ENCODE data around the gene RCOR1.

Gene RCOR1

GRCh38 chr14:102699416-102700110, 107.1 kb downstream of the RCOR1 start:
- Histone ChIP-seq H2AFZ (ENCODE audit: low read length) (no peak overlapping the region), H3K27ac (ENCODE audit: low read depth, low read length, poor library complexity, severe bottlenecking) (no peak overlapping the region), H3K4me2 (ENCODE audit: low read length) (no peak overlapping the region), H3K36me3 (ENCODE audit: insufficient read depth, low read length) (peaks cover 31% of the 10 kb centered on the region), H3K4me3 (ENCODE audit: low read depth, low read length, poor library complexity, severe bottlenecking) (no peak overlapping the region), H3K9ac (ENCODE audit: low read length) (no peak overlapping the region), H3K9me2 (ENCODE audit: low read depth, low read length) (no peaks in the 10 kb centered on the region), H3K9me3 (ENCODE audit: low read length) (0 out of 2 replicates have a peak, but pooled peaks cover 2% of the 10 kb centered on the region), H4K20me1 (ENCODE audit: insufficient read depth, low read length) (no peaks in the 10 kb centered on the region), H3K4me1 (ENCODE audit: insufficient read depth, low read length, severe bottlenecking) (peaks cover 21% of the 10 kb centered on the region), H3K79me2 (ENCODE audit: insufficient read depth, low read length) (0 out of 2 replicates have a peak, but pooled peaks cover 7% of the 10 kb centered on the region), H3K27me3 (ENCODE audit: insufficient read depth, low read length) (no peaks in the 10 kb centered on the region), H3F3A (ENCODE audit: insufficient read depth, low read length) (no peaks in the 10 kb centered on the region)
- no peak for TF ChIP-seq EZH2 (IDR thresholded peaks at IDR 0.05; ENCODE audit: borderline replicate concordance, low read length)
- no peak for TF ChIP-seq CTCF (IDR thresholded peaks at IDR 0.05; ENCODE audit: low read length)

- Histone ChIP-seq H3K36me3 (ENCODE audit: insufficient read depth, low read length) (peaks cover 10% of the 10 kb centered on the region), H2AFZ (ENCODE audit: low read length) (no peak overlapping the region), H4K20me1 (ENCODE audit: insufficient read depth, low read length) (no peaks in the 10 kb centered on the region), H3K4me3 (ENCODE audit: low read depth, low read length, poor library complexity, severe bottlenecking) (no peak overlapping the region), H3F3A (ENCODE audit: insufficient read depth, low read length) (no peaks in the 10 kb centered on the region), H3K79me2 (ENCODE audit: insufficient read depth, low read length) (no peaks in the 10 kb centered on the region), H3K4me1 (ENCODE audit: insufficient read depth, low read length, severe bottlenecking) (no peaks in the 10 kb centered on the region), H3K9ac (ENCODE audit: low read length) (no peak overlapping the region), H3K4me2 (ENCODE audit: low read length) (no peak overlapping the region), H3K9me3 (ENCODE audit: low read length) (no peaks in the 10 kb centered on the region), H3K9me2 (ENCODE audit: low read depth, low read length) (no peaks in the 10 kb centered on the region), H3K27ac (ENCODE audit: low read depth, low read length, poor library complexity, severe bottlenecking) (no peak overlapping the region), H3K27me3 (ENCODE audit: insufficient read depth, low read length) (no peaks in the 10 kb centered on the region)
- TF ChIP-seq EZH2 (IDR thresholded peaks at IDR 0.05; ENCODE audit: borderline replicate concordance, low read length) (no peak), CTCF (IDR thresholded peaks at IDR 0.05; ENCODE audit: low read length) (no peak)
These were observed 116.0 kb downstream of the RCOR1 start for GRCh38 chr14:102708494-102708893.

GRCh38 chr14:102711207-102711606, 118.8 kb downstream of the RCOR1 start:
- Histone ChIP-seq H3K9me2 (ENCODE audit: low read depth, low read length) (no peaks in the 10 kb centered on the region), H3K27me3 (ENCODE audit: insufficient read depth, low read length) (no peaks in the 10 kb centered on the region), H3K36me3 (ENCODE audit: insufficient read depth, low read length) (peaks cover 4% of the 10 kb centered on the region; the same call in 1 of the 2 replicates), H3K79me2 (ENCODE audit: insufficient read depth, low read length) (no peaks in the 10 kb centered on the region), H3K9ac (ENCODE audit: low read length) (no peak overlapping the region), H3K4me1 (ENCODE audit: insufficient read depth, low read length, severe bottlenecking) (no peaks in the 10 kb centered on the region), H3K9me3 (ENCODE audit: low read length) (no peaks in the 10 kb centered on the region), H3K4me3 (ENCODE audit: low read depth, low read length, poor library complexity, severe bottlenecking) (no peak overlapping the region), H3K4me2 (ENCODE audit: low read length) (no peak overlapping the region), H4K20me1 (ENCODE audit: insufficient read depth, low read length) (no peaks in the 10 kb centered on the region), H3F3A (ENCODE audit: insufficient read depth, low read length) (no peaks in the 10 kb centered on the region), H3K27ac (ENCODE audit: low read depth, low read length, poor library complexity, severe bottlenecking) (no peak overlapping the region), H2AFZ (ENCODE audit: low read length) (no peak overlapping the region)
- TF ChIP-seq CTCF (IDR thresholded peaks at IDR 0.05; ENCODE audit: low read length) (no peak), EZH2 (IDR thresholded peaks at IDR 0.05; ENCODE audit: borderline replicate concordance, low read length) (no peak)

Data from OCI-LY1 (cell line).